Activated naive CD4-positive, alpha-beta T cell treated with anti-CD3 and anti-CD28 coated beads, Interleukin-2, amount 50 U/mL, for 24 hours (primary cell): ENCODE data around the gene GKAP1.
"Not testable (repeated sequence)": the region's sequence is repeated elsewhere in the genome, so short reads cannot be mapped to it uniquely, and the experiment has no call there.

Experiments
- H3K27ac Mint-ChIP-seq: one replicate; pipeline ENCODE4 v1.8.0; 2021; ENCODE audit warnings: mild to moderate bottlenecking, mixed read lengths
- H3K27me3 Mint-ChIP-seq: one replicate; pipeline ENCODE4 v1.8.0; 2021; ENCODE audit warnings: mixed read lengths
- H3K36me3 Mint-ChIP-seq: one replicate; pipeline ENCODE4 v1.8.0; 2021; ENCODE audit warnings: mixed read lengths
- H3K4me1 Mint-ChIP-seq: one replicate; pipeline ENCODE4 v1.8.0; 2021; ENCODE audit warnings: mixed read lengths
- H3K4me3 Mint-ChIP-seq: one replicate; pipeline ENCODE4 v1.8.0; 2021; ENCODE audit warnings: mild to moderate bottlenecking, mixed read lengths
- H3K9me3 Mint-ChIP-seq: one replicate; pipeline ENCODE4 v1.8.0; 2021; ENCODE audit warnings: mixed read lengths

GKAP1 gene

GRCh38 chr9:83772860-83773259 is 44.7 kb downstream of the GKAP1 start:
- peaks cover 8% of the 10 kb centered on the region for H3K36me3 Mint-ChIP-seq
- no peaks in the 10 kb centered on the region for H3K27me3 Mint-ChIP-seq
- H3K9me3 Mint-ChIP-seq, result no peaks in the 10 kb centered on the region
- H3K4me1 Mint-ChIP-seq, result no peaks in the 10 kb centered on the region
- no peak overlapping the region for H3K27ac Mint-ChIP-seq
- H3K4me3 Mint-ChIP-seq, result no peak overlapping the region

- Mint-ChIP-seq H3K9me3 (no peaks in the 10 kb centered on the region), H3K4me1 (no peaks in the 10 kb centered on the region), H3K27ac (no peak overlapping the region), H3K4me3 (no peak overlapping the region), H3K27me3 (no peaks in the 10 kb centered on the region), H3K36me3 (peaks cover 35% of the 10 kb centered on the region)
These were observed 52.2 kb downstream of the GKAP1 start for GRCh38 chr9:83765376-83765775.

- no peak overlapping the region for H3K27ac Mint-ChIP-seq
- no peaks in the 10 kb centered on the region for H3K9me3 Mint-ChIP-seq
- H3K27me3 Mint-ChIP-seq, result no peaks in the 10 kb centered on the region
- H3K4me3 Mint-ChIP-seq, result no peak overlapping the region
- H3K36me3 Mint-ChIP-seq, result peaks cover 11% of the 10 kb centered on the region
- H3K4me1 Mint-ChIP-seq, result no peaks in the 10 kb centered on the region
These were observed 63.1 kb downstream of the GKAP1 start for GRCh38 chr9:83754383-83754977.

GRCh38 chr9:83749706-83750105 is 67.9 kb downstream of the GKAP1 start:
- H3K27me3 Mint-ChIP-seq, result no peaks in the 10 kb centered on the region
- H3K4me1 Mint-ChIP-seq, result no peaks in the 10 kb centered on the region
- peaks cover 11% of the 10 kb centered on the region for H3K36me3 Mint-ChIP-seq
- H3K9me3 Mint-ChIP-seq, result no peaks in the 10 kb centered on the region
- H3K27ac Mint-ChIP-seq, result no peak overlapping the region
- no peak overlapping the region for H3K4me3 Mint-ChIP-seq

GRCh38 chr9:83744206-83744605 is 73.4 kb downstream of the GKAP1 start:
- peaks cover 13% of the 10 kb centered on the region for H3K36me3 Mint-ChIP-seq
- H3K9me3 Mint-ChIP-seq, result no peaks in the 10 kb centered on the region
- no peak overlapping the region for H3K27ac Mint-ChIP-seq
- H3K4me3 Mint-ChIP-seq, result no peak overlapping the region
- no peaks in the 10 kb centered on the region for H3K27me3 Mint-ChIP-seq
- no peaks in the 10 kb centered on the region for H3K4me1 Mint-ChIP-seq

GRCh38 chr9:83733739-83734138 is 83.8 kb downstream of the GKAP1 start:
- Mint-ChIP-seq H3K27ac (no peak overlapping the region), H3K27me3 (no peaks in the 10 kb centered on the region), H3K9me3 (no peaks in the 10 kb centered on the region), H3K4me3 (no peak overlapping the region), H3K36me3 (peaks cover 13% of the 10 kb centered on the region), H3K4me1 (no peaks in the 10 kb centered on the region)

- not testable (repeated sequence) for H3K36me3 Mint-ChIP-seq, H3K4me3 Mint-ChIP-seq, H3K27ac Mint-ChIP-seq, H3K27me3 Mint-ChIP-seq, H3K9me3 Mint-ChIP-seq, H3K4me1 Mint-ChIP-seq
These were observed 88.8 kb downstream of the GKAP1 start for GRCh38 chr9:83728591-83729368.

GRCh38 chr9:83724436-83724835 is 93.1 kb downstream of the GKAP1 start:
- H3K27me3 Mint-ChIP-seq, result no peaks in the 10 kb centered on the region
- H3K9me3 Mint-ChIP-seq, result no peaks in the 10 kb centered on the region
- no peaks in the 10 kb centered on the region for H3K4me1 Mint-ChIP-seq
- H3K4me3 Mint-ChIP-seq, result no peak overlapping the region
- peaks cover 2% of the 10 kb centered on the region for H3K36me3 Mint-ChIP-seq
- H3K27ac Mint-ChIP-seq, result no peak overlapping the region

- Mint-ChIP-seq H3K4me3 (no peak overlapping the region), H3K4me1 (no peaks in the 10 kb centered on the region), H3K27ac (no peak overlapping the region), H3K9me3 (no peaks in the 10 kb centered on the region), H3K36me3 (peaks cover 2% of the 10 kb centered on the region), H3K27me3 (no peaks in the 10 kb centered on the region)
These were observed 94.7 kb downstream of the GKAP1 start for GRCh38 chr9:83722726-83723495.

- peaks cover 2% of the 10 kb centered on the region for H3K36me3 Mint-ChIP-seq
- H3K4me1 Mint-ChIP-seq, result no peaks in the 10 kb centered on the region
- H3K9me3 Mint-ChIP-seq, result no peaks in the 10 kb centered on the region
- H3K27ac Mint-ChIP-seq, result no peak overlapping the region
- H3K4me3 Mint-ChIP-seq, result no peak overlapping the region
- H3K27me3 Mint-ChIP-seq, result no peaks in the 10 kb centered on the region
These were observed 96.1 kb downstream of the GKAP1 start for GRCh38 chr9:83721509-83721908.

GRCh38 chr9:83715794-83716193 is 101.8 kb downstream of the GKAP1 start:
- Mint-ChIP-seq H3K27ac (no peak overlapping the region), H3K4me3 (no peak overlapping the region), H3K9me3 (no peaks in the 10 kb centered on the region), H3K4me1 (no peaks in the 10 kb centered on the region), H3K36me3 (no peaks in the 10 kb centered on the region), H3K27me3 (no peaks in the 10 kb centered on the region)

GRCh38 chr9:83715221-83715620 is 102.3 kb downstream of the GKAP1 start:
- no peaks in the 10 kb centered on the region for H3K27me3 Mint-ChIP-seq
- H3K4me3 Mint-ChIP-seq, result no peak overlapping the region
- no peaks in the 10 kb centered on the region for H3K36me3 Mint-ChIP-seq
- H3K27ac Mint-ChIP-seq, result no peak overlapping the region
- no peaks in the 10 kb centered on the region for H3K9me3 Mint-ChIP-seq
- no peaks in the 10 kb centered on the region for H3K4me1 Mint-ChIP-seq

- H3K4me1 Mint-ChIP-seq, result peaks cover 2% of the 10 kb centered on the region
- H3K36me3 Mint-ChIP-seq, result no peaks in the 10 kb centered on the region
- no peak overlapping the region for H3K27ac Mint-ChIP-seq
- no peaks in the 10 kb centered on the region for H3K9me3 Mint-ChIP-seq
- H3K4me3 Mint-ChIP-seq, result no peak overlapping the region
- H3K27me3 Mint-ChIP-seq, result no peaks in the 10 kb centered on the region
These were observed 103.2 kb downstream of the GKAP1 start for GRCh38 chr9:83714329-83714728.

GRCh38 chr9:83708515-83709158 is 108.9 kb downstream of the GKAP1 start:
- Mint-ChIP-seq H3K9me3 (no peaks in the 10 kb centered on the region), H3K27ac (peak overlapping the region; percentile 99), H3K36me3 (peaks cover 11% of the 10 kb centered on the region), H3K4me1 (peaks cover 43% of the 10 kb centered on the region), H3K4me3 (peak overlapping the region; percentile 89), H3K27me3 (no peaks in the 10 kb centered on the region)

- Mint-ChIP-seq H3K27ac (peak within 1 kb of the TSS; percentile 99), H3K36me3 (peaks cover 11% of the 10 kb centered on the region), H3K9me3 (no peaks in the 10 kb centered on the region), H3K27me3 (no peaks in the 10 kb centered on the region), H3K4me1 (peaks cover 50% of the 10 kb centered on the region), H3K4me3 (peak within 1 kb of the TSS; percentile 89)
These were observed 109.6 kb downstream of the GKAP1 start, which contains the start of gene UBQLN1 for GRCh38 chr9:83707768-83708514. Gene UBQLN1, minus strand, starts transcription at chr9:83707958. Its CDS starts 279 bp downstream, at chr9:83707679.
